NOMO-1 treated with dmso at 0.1 percent for 144 hours (cell line): ENCODE measurements around the gene ELOB.
A peak's percentile ranks its signal among the peaks of the same experiment; 100 is the strongest.

Source experiments
- DNase-seq: peaks from one replicate; lab custom pipeline; 2025; ENCODE audit not compliant: unreplicated experiment; lab: John Stamatoyannopoulos, UW

ELOB gene

DNA sequence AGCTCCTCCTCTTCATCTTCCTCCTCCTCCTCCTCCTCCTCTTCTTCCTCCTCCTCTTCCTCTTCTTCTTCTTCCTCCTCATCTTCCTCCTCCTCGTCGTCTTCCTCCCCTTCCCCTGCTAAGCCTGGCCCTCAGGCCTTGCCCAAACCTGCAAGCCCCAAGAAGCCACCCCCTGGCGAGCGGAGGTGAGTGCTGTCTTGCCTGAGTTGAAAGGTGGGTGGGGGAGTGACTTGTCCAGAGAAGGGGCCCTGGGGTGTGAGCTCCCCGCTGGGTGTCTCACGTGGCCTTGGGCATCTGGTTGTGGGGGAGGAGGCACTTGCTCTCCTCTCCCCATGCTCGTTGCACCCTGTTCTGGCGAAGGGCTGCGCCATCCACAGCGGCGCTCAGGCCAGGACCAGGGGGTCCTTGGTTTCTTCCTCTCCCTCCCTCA, 8.0 kb downstream of the ELOB start:
- no peak for DNase-seq

DNA sequence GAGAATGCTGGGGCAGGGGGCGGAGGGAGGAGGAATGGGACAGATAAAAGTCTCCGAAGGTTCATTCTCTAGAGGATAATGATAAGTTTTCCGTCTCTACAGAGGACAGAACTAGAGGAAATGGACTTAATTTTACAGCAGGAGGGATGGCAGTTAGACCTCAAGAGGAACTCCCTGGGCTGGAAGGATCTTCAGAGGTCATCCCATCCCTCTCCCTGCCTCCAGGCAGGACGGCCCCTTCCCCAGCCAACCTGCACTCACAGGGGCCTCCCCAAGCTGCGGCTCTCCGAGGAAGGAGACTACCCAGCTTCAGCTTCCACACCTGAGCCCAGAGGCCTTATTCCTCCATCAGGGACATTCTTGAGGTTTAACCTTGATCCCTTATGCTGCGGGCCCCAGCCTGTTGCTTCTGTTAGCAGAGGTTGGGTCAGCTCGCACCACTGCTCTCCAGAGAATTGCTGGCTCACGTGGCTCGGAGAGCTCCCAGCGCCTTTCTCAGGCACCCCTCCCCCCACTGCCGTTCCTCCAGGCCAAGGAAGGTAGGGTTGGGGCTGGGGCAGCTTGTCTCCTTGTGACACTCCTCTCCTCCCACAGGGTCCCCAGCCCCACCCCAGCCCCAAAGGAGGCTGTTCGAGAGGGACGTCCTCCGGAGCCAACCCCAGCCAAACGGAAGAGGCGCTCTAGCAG, 8.5 kb downstream of the ELOB start:
- DNase-seq, result no peak

- DNase-seq, result no peak
Measured at GRCh38 chr16:2767891-2768290, 9.2 kb downstream of the ELOB start.

GRCh38 chr16:2767140-2767731, 9.8 kb downstream of the ELOB start:
- DNase-seq, result no peak

- DNase-seq, result no peak
Measured at GRCh38 chr16:2766430-2767139, 10.5 kb downstream of the ELOB start.

GRCh38 chr16:2765462-2766404, 11.3 kb downstream of the ELOB start:
- no peak for DNase-seq

DNA sequence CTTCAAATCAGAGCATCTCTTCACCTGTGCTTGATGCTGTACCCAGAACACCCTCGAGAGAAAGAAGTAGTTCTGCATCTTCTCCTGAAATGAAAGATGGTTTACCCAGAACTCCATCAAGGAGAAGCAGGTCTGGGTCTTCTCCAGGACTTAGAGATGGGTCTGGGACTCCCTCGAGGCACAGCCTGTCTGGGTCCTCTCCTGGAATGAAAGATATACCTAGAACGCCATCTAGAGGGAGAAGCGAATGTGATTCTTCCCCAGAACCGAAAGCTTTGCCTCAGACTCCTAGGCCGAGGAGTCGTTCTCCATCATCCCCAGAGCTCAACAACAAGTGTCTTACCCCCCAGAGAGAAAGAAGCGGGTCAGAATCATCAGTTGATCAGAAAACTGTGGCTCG, 12.4 kb downstream of the ELOB start:
- no peak for DNase-seq

- no peak for DNase-seq
Measured at GRCh38 chr16:2763173-2763572, 13.9 kb downstream of the ELOB start.

DNA sequence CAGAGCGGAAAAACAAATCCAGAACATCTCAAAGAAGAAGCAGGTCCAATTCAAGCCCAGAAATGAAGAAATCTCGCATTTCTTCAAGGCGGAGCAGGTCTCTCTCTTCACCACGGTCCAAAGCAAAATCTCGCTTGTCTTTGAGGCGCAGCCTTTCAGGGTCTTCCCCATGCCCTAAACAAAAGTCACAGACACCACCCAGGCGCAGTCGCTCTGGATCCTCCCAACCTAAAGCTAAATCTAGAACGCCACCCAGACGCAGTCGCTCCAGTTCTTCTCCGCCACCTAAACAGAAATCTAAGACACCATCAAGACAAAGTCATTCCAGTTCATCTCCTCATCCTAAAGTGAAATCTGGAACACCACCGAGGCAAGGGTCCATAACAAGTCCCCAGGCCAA, 14.4 kb downstream of the ELOB start:
- DNase-seq, result no peak

- DNase-seq, result no peak
Measured at GRCh38 chr16:2761886-2762583, 15.0 kb downstream of the ELOB start.

- DNase-seq, result no peak
Measured at GRCh38 chr16:2761472-2761871, 15.6 kb downstream of the ELOB start.

- DNase-seq, result no peak
Measured at GRCh38 chr16:2757344-2757743, 19.7 kb downstream of the ELOB start.

DNA sequence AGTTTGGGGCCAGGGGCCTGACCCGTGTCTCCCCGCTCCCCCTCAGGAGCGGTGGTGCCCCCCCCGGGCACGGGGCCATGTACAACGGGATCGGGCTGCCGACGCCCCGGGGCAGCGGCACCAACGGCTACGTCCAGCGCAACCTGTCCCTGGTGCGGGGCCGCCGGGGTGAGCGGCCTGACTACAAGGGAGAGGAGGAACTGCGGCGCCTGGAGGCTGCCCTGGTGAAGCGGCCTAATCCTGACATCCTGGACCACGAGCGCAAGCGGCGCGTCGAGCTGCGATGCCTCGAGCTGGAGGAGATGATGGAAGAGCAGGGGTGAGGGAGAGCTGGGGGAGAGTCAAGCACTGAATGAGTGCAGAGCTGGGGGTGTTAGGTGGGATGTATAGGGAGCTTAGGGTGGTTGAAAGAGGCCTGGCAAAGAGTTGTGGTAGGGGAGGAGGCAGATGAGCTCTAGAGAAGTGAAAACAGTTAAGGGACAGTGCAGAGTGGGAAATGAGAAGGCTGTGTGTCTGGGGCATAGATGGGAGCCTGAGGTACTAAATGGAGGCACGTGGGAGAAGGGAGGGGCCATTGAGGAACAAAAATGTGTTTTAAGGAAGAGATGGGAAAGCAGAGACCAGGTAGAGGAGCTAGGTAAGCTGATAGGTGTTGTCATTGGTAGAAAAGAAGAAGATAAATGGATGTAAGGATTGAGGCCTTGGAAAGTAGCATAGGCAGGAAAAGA, 20.6 kb downstream of the ELOB start:
- DNase-seq, result no peak

DNA sequence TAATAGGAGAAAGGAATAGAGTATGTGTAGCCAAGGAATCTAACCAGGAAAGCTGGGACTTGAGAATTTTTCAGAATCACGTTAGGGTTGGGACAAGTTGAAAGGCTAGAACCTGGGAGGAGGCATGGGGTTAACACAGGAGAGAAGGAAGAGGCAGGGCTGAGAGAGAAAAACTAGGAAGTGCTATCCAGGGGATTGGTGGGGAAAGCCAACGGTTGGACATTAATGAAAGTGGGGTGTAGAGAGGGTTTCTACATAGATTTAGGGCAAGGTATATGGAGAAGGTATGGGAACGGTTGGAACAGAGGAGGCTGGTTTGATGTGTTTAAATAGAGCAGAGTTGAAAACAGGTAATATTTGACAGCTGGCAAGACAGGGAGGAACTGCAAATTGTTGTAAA, 21.9 kb downstream of the ELOB start:
- DNase-seq, result no peak

DNA sequence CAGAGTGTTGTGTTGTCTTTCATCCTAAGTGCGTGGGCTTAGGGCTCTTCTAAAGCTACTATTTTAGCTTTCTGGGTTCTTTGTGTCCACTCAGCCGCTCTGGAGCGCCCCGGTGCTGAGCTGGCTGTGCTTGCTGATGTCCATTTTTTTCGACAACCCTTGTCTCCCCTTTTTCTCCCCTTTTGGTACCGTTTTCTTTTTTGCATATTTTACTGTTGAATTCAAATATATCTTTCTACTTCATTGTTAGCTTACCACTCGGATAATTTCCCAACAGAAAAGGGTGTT, 23.4 kb downstream of the ELOB start:
- DNase-seq, result no peak

GRCh38 chr16:2752850-2753732, 24.0 kb downstream of the ELOB start:
- peak; percentile 43 for DNase-seq

DNA sequence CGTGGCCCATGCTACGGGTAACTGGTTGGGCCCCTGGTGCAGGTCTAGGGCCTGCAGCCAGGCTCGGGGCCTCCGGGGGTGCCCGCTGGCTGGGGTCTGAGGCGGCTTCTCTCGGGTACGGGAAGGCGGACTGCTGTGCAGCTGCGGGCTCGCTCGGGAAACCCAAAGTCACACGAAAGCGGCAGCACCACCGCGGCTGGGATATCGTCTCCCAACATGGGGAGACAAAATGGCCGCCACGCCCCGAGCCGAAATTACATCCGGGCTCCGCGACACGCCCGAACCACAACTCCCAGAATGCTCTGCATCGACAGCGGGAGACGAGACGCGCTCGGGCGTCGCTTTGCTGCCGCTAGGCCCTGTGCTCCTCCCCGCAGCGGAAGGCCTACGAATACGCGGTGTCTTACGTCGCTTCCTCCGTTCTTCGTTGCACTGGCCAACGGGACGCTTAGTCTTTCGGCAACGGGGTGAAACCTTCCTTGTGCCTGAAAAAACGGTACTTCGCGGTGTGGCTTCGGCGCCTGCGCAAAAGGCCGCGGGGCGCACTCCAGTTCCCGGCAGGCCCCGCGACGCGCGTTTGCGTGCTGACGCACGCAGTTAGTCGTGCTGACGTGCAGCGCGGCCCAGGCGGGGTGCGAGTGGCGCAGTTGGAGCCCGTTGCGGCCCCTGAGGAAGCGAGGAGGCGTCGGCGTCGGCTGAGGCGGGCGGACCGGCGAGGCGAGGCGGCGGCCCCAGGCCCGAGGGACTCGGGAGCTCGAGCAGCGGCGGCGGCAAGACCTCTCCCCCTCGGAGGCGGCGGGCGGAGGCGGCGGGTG, 24.8 kb downstream of the ELOB start, which contains the start of gene SRRM2:
Gene SRRM2 (plus strand): TSS at position 604 of the 815 bp plus-strand sequence. CDS start 3,727 bp downstream, outside the sequence.
- peak; percentile 97 for DNase-seq

DNA sequence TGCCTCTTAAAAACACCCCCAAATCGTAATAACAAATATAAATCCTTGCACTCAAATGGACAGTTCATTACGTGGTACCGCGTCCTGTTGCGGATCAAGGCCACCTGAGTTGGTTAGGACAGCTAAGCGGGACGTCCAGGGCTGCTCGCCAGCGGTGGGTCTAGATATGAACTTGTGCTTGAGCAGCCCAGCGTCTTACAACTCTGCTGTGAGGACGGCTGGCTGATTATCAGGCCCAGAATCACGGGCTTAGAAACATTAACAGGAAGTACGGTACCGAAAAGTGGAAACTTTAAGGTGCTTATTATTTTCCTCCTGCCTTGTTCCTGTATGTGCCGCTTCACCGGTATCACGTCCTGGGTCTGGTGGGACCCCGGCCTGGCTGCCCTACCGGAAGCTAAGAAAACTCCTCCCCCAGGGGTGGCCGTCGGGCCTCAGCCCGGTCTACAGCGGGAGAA, 25.5 kb downstream of the ELOB start:
- no peak for DNase-seq
